Measurements from ENCODE around the gene KDM5A. TPM values are rescaled to one million over a fixed set of nuclear protein-coding genes. Genes with fewer than 3 reads are reported as not detected.

The KDM5A gene
- total and polyA plus RNA-seq, 2 experiments from 2014 or later: 30.8 to 54.7 TPM

DNA sequence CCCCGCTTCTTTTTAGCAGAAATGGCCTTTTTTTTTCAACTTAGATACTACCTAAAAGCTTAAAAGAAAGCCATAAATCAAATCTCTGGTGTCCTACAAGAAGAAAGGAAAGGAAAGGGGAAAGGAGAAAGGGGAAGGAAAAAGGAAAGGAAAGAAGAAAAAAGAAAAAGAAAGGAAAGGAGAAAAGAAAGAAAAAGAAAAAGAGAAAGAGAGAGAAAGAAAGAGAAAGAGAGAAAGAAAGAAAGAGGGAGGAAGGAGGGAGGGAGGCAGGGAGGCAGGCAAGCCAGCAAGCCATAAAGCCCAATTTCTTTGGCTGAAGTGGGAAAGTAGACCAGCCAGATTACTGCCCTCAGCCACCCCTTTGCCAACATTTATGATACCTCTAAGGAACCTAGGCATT lies 94.0 kb downstream of the KDM5A start:
- peaks cover 3% of the 10 kb centered on the region for H4K20me1 ChIP-seq (ENCODE audit: insufficient read depth, poor library complexity, severe bottlenecking)
- no peak overlapping the region for H3K4me2 ChIP-seq
- H3K79me2 ChIP-seq: peaks cover 13% of the 10 kb centered on the region
- TF ChIP-seq CTCF (IDR thresholded peaks at IDR 0.05; ENCODE audit: poor library complexity) (no peak), EZH2 (IDR thresholded peaks at IDR 0.05; ENCODE audit: borderline replicate concordance) (no peak), EZH2phosphoT487 (IDR thresholded peaks at IDR 0.05; ENCODE audit: low read depth, severe bottlenecking, unreplicated experiment) (no peak)
- DNase-seq (ENCODE audit: low spot score): no peak
- H3K27ac ChIP-seq: no peak overlapping the region
- H3K4me3 ChIP-seq: no peak overlapping the region
- no peaks in the 10 kb centered on the region for H3K9me2 ChIP-seq (replicated peaks; ENCODE audit: insufficient read depth)
- H3K27me3 ChIP-seq: no peaks in the 10 kb centered on the region
- H3K4me1 ChIP-seq (ENCODE audit: insufficient read depth): no peaks in the 10 kb centered on the region
- H3K9me3 ChIP-seq (ENCODE audit: low read depth): no peaks in the 10 kb centered on the region
- H2AFZ ChIP-seq: no peak overlapping the region
- WGBS (ENCODE audit: low lambda C conversion rate, missing lambda C conversion rate): 100% methylated on average over 1 of the region's 1 CpG
- no peaks in the 10 kb centered on the region for H3K36me3 ChIP-seq (replicated peaks; ENCODE audit: insufficient read depth, low read depth)

GRCh38 chr12:293199-293598 lies 95.9 kb downstream of the KDM5A start:
- no peaks in the 10 kb centered on the region for H3K27me3 ChIP-seq
- H2AFZ ChIP-seq: no peak overlapping the region
- H3K9me2 ChIP-seq (replicated peaks; ENCODE audit: insufficient read depth): no peaks in the 10 kb centered on the region
- no peaks in the 10 kb centered on the region for H3K36me3 ChIP-seq (replicated peaks; ENCODE audit: insufficient read depth, low read depth)
- H3K9me3 ChIP-seq (ENCODE audit: low read depth): no peaks in the 10 kb centered on the region
- H3K4me2 ChIP-seq: no peak overlapping the region
- TF ChIP-seq CTCF (IDR thresholded peaks at IDR 0.05; ENCODE audit: poor library complexity) (no peak), EZH2 (IDR thresholded peaks at IDR 0.05; ENCODE audit: borderline replicate concordance) (no peak), EZH2phosphoT487 (IDR thresholded peaks at IDR 0.05; ENCODE audit: low read depth, severe bottlenecking, unreplicated experiment) (no peak)
- no peak for DNase-seq (ENCODE audit: low spot score)
- H3K79me2 ChIP-seq: peaks cover 6% of the 10 kb centered on the region
- no peaks in the 10 kb centered on the region for H3K4me1 ChIP-seq (ENCODE audit: insufficient read depth)
- WGBS (ENCODE audit: low lambda C conversion rate, missing lambda C conversion rate): 86% methylated on average over 5 of the region's 5 CpGs
- H4K20me1 ChIP-seq (ENCODE audit: insufficient read depth, poor library complexity, severe bottlenecking): no peaks in the 10 kb centered on the region
- H3K4me3 ChIP-seq: no peak overlapping the region
- H3K27ac ChIP-seq: no peak overlapping the region

DNA sequence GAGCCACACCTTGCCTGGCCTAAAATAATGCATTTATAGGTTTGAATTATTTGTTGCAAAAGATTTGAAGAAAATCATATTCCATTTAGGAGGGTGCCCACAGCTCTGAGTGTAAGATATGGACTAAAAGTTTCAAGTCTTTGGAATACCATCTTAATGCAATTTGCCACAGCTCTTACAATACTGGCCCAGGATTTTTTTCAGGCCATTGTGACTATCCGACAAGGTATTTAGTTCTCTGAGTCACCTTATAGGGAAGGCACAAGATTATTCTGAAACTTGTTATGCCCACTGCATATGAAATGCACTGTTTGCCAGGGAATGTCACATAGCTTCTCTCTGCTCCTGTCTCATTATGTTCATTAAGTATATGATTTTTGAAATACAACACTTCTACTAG lies 96.9 kb downstream of the KDM5A start:
- TF ChIP-seq CTCF (IDR thresholded peaks at IDR 0.05; ENCODE audit: poor library complexity): no peak
- TF ChIP-seq EZH2phosphoT487 (IDR thresholded peaks at IDR 0.05; ENCODE audit: low read depth, severe bottlenecking, unreplicated experiment): no peak
- no peaks in the 10 kb centered on the region for H3K36me3 ChIP-seq (replicated peaks; ENCODE audit: insufficient read depth, low read depth)
- 85% methylated on average over 1 of the region's 1 CpG for WGBS (ENCODE audit: low lambda C conversion rate, missing lambda C conversion rate)

More for the DNA sequence above, 96.9 kb downstream of the KDM5A start:
- Histone ChIP-seq H2AFZ (no peak overlapping the region), H3K4me1 (ENCODE audit: insufficient read depth) (no peaks in the 10 kb centered on the region), H3K9me3 (ENCODE audit: low read depth) (no peaks in the 10 kb centered on the region), H3K27ac (no peak overlapping the region), H4K20me1 (ENCODE audit: insufficient read depth, poor library complexity, severe bottlenecking) (no peaks in the 10 kb centered on the region), H3K4me3 (no peak overlapping the region), H3K79me2 (peaks cover 6% of the 10 kb centered on the region), H3K4me2 (no peak overlapping the region), H3K9me2 (replicated peaks; ENCODE audit: insufficient read depth) (no peaks in the 10 kb centered on the region), H3K27me3 (no peaks in the 10 kb centered on the region)
- DNase-seq (ENCODE audit: low spot score): no peak
